PC-3 (cell line): Measurements from ENCODE around the gene ARPC5.

ENCODE experiments used
- EZH2 ChIP-seq: fragments of 300-600 bp; sonication (generic); IDR thresholded peaks from one replicate; pipeline ENCODE4 v1.6.1; 2017; ENCODE audit warnings: antibody characterized with exemption, mild to moderate bottlenecking, low read length; ENCODE audit not compliant: unreplicated experiment
- EZH2phosphoT487 ChIP-seq: fragments of 300-600 bp; sonication (generic); IDR thresholded peaks from 2 replicates; pipeline ENCODE4 v1.6.1; 2018; ENCODE audit warnings: mild to moderate bottlenecking, antibody characterized with exemption, low read length, borderline replicate concordance
- TF ChIP-seq, protein P1 (sequence below): fragments of 300-600 bp; sonication (generic); conservative IDR thresholded peaks from 2 replicates; pipeline ENCODE4 v1.5.1; 2017; ENCODE audit warnings: antibody characterized with exemption, low read depth, mild to moderate bottlenecking, low read length

DNA sequence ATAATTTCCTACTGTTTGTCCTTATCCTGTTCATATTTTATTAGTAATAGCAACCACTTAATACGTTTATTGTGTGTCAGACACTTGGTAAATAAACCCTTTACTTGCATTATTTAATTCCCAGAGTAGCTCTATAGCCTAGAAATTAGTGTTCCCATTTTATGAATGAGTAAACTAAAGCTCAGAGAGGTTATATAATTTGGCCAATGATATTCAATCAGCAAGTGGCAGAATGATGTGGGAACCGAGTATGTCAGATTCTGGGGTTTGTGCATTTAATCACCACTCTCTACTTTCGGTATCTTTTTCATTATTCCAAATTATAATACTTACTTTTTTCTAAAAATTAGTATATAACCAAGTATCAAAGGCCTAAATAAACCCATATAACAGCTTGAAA, 6.6 kb upstream of the ARPC5 start:
- TF ChIP-seq, protein P1, sequence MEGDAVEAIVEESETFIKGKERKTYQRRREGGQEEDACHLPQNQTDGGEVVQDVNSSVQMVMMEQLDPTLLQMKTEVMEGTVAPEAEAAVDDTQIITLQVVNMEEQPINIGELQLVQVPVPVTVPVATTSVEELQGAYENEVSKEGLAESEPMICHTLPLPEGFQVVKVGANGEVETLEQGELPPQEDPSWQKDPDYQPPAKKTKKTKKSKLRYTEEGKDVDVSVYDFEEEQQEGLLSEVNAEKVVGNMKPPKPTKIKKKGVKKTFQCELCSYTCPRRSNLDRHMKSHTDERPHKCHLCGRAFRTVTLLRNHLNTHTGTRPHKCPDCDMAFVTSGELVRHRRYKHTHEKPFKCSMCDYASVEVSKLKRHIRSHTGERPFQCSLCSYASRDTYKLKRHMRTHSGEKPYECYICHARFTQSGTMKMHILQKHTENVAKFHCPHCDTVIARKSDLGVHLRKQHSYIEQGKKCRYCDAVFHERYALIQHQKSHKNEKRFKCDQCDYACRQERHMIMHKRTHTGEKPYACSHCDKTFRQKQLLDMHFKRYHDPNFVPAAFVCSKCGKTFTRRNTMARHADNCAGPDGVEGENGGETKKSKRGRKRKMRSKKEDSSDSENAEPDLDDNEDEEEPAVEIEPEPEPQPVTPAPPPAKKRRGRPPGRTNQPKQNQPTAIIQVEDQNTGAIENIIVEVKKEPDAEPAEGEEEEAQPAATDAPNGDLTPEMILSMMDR = no peak
- no peak for TF ChIP-seq EZH2
- TF ChIP-seq EZH2phosphoT487 = no peak
